Spleen (tissue), 7 donors: ENCODE results near the gene SPEF2.

ENCODE experiments used
- CTCF ChIP-seq, 11 experiments: fragments of 200-600 bp in 7 of 11; fragments of 450-650 bp in 4 of 11; sonication (generic) in 4 of 11; IDR thresholded peaks in 8 of 11; conservative IDR thresholded peaks in 3 of 11; 1 replicate in 7 of 11; 2 replicates in 4 of 11; pipeline versions ENCODE4 v1.4.0 to v1.8.0; 2016 to 2021; ENCODE audit warnings: antibody characterized with exemption in 11 of 11, inconsistent platforms in 4 of 11, mild to moderate bottlenecking in 1 of 11
- POLR2AphosphoS5 ChIP-seq, 3 donors: sonication (generic); formaldehyde crosslinking; IDR thresholded peaks; one replicate each; pipeline ENCODE4 v1.5.1; 2017; ENCODE audit warnings: antibody characterized with exemption in 3 of 3
- donor health status: DM: no; HTN: no; CAD: no; lungs with moderate emphysema.
- donor health status: DM: no; HTN: no; CAD: no.
- donor health status: DM: no; HTN: no; CAD: no.

GRCh38 chr5:35804841-35805240, 187.2 kb downstream of the SPEF2 start:
- TF ChIP-seq CTCF (IDR thresholded peaks at IDR 0.05 in 8 of 11, conservative IDR thresholded peaks at IDR 0.05 in 3 of 11) (no peak), POLR2AphosphoS5 (IDR thresholded peaks at IDR 0.05) (no peak)
